HG03108 (cell line): ENCODE measurements around the gene NIPAL4.

Experiments
- ATAC-seq: cut with Tn5 transposase; IDR thresholded peaks from one replicate; pipeline ENCODE4 v1.9.1; 2021; ENCODE audit warnings: moderate library complexity; ENCODE audit not compliant: unreplicated experiment

The NIPAL4 gene

GRCh38 chr5:157511651-157512644 lies 51.9 kb downstream of the NIPAL4 start:
- no peak for ATAC-seq

DNA sequence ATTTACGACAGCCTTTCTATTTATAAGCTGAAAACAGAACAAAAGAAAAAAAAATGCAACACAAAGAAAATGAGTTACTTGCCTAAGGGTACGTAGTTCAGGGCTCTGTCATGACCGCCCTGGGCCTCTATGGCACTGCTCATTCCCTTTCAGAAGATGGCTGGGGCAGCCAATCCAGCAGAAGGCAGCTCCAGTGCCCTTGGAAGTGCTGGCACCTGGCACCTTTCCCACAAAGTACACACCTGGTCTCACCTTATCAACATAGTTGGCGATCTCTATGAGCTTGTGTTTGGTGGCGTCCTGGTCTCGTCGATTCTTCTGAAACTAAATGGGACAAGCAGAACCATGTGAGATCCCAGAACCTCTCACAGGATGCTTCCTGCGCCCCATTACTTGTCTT lies 53.2 kb downstream of the NIPAL4 start:
- no peak for ATAC-seq

- ATAC-seq: no peak
Measured at GRCh38 chr5:157514974-157515373, 55.0 kb downstream of the NIPAL4 start.

DNA sequence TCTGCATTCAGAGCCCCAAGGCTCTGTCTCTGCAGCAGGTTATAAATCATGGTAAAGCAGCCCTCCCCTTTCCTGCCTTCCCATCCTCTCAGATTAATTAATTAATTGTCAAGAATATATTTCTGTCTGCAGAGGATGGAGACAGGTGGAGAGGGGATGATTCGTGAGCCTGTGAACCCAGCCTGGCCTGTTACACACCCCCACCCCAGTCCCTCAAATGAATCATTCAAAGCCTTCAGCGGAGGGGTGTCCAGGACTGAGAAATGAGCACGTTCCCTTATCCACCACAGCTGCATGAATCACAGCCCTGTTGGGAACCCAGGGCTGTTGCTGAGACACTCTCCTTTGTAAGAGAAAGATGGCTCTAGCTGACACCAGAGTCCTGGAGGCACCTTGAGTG lies 56.0 kb downstream of the NIPAL4 start:
- no peak for ATAC-seq

GRCh38 chr5:157516626-157517325 lies 56.8 kb downstream of the NIPAL4 start:
- ATAC-seq: no peak

GRCh38 chr5:157518963-157519362 lies 59.0 kb downstream of the NIPAL4 start:
- no peak for ATAC-seq

GRCh38 chr5:157519579-157520253 lies 59.7 kb downstream of the NIPAL4 start:
- ATAC-seq: peak; percentile 58

- ATAC-seq: no peak
Measured at GRCh38 chr5:157520911-157521703, 61.1 kb downstream of the NIPAL4 start.

GRCh38 chr5:157521704-157522029 lies 61.7 kb downstream of the NIPAL4 start:
- ATAC-seq: no peak

DNA sequence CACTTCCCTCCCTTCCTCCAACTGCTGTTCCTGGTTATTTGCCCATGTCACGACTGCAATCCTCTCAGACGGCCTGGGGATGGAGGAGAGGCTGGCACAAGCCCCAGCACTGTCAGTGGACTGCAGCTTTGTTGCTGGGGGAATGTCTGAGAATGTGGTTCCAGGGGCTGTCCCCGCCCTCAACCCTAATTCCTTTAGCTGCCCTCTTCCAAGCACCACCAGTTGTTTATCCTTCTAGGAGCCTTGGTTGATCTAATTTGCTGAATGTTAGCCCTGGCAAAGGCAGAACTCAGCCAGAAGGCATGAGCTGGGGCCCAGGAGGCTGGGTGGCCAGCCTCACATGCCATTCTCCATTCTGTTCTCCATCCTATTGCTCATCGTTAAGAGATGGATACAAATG lies 64.0 kb downstream of the NIPAL4 start:
- ATAC-seq: no peak
